Measurements from ENCODE around the gene GMDS. TPM values are rescaled to one million over a fixed set of nuclear protein-coding genes. Genes with fewer than 3 reads are reported as not detected.

Gene GMDS
- total RNA-seq, 3 donors from 2014 or later (not counting 1 experiment from before 2014, with no cell fraction given), result 23.6 to 31.0 (median 26.4) TPM

DNA sequence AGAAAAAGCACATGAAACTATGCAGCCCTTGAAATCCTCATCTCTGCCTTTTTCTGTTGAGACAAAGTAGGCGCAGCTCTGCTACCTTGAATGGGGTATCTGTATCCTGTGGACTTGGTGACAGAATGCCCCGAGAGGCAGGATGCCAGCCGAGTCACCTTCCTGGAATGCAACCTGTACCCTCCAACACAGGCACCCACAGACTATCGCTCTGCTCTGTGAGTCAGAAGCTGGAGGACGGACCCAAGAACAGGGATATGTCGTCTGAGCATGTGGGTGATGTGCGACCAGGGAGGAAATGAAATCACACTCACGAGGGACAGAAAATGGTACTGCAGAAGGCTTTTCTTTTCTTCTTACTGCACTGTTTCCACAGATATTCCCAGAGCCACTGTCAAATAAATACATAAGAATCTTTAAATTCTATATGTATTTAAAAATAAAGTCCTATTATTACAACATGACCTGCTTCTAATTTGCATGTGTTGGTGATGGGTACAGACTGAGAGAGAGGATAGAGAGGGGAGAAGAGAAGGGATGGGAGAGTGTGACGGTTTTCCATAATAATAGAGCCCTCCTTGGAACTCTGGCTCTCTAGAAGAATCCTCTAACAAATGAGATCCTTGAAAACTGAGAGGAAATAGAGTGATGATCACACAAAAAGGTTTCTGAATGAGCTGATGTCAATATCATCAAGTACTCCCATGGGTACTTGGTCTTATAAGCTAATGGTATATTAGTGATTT lies 327.6 kb downstream of the GMDS start:
- H3K27ac Mint-ChIP-seq, result peak overlapping the region; percentile 11 to 81
- H3K27ac ChIP-seq (ENCODE audit: low read length), result no peak overlapping the region
- H3K4me1 Mint-ChIP-seq, result peaks cover 24 to 33% of the 10 kb centered on the region in 2 donors
- H3K36me3 ChIP-seq (ENCODE audit: control insufficient read depth, insufficient read depth, low read length), result no peaks in the 10 kb centered on the region
- H3K4me1 ChIP-seq (ENCODE audit: control insufficient read depth, insufficient read depth, low read length), result peaks cover 3% of the 10 kb centered on the region
- H3K4me3 Mint-ChIP-seq, result no peak overlapping the region
- no peaks in the 10 kb centered on the region for H3K9me3 ChIP-seq (ENCODE audit: control insufficient read depth, insufficient read depth, low read length)
- WGBS (ENCODE audit: insufficient coverage), result 73% methylated on average over 4 of the region's 9 CpGs
- intact Hi-C loops (cut with micrococcal nuclease), result no loop called here
- no peaks in the 10 kb centered on the region for H3K9me3 Mint-ChIP-seq
- H3K4me3 ChIP-seq (ENCODE audit: low read length), result no peak overlapping the region
- DNase-seq (peak in 1 of 2 donors; percentile 20), ATAC-seq (peak; percentile 63 to 91 (median 84))
- H3K27me3 ChIP-seq (ENCODE audit: control insufficient read depth, insufficient read depth, low read length), result no peaks in the 10 kb centered on the region
- no peaks in the 10 kb centered on the region for H3K36me3 Mint-ChIP-seq
- TF ChIP-seq, protein P1, sequence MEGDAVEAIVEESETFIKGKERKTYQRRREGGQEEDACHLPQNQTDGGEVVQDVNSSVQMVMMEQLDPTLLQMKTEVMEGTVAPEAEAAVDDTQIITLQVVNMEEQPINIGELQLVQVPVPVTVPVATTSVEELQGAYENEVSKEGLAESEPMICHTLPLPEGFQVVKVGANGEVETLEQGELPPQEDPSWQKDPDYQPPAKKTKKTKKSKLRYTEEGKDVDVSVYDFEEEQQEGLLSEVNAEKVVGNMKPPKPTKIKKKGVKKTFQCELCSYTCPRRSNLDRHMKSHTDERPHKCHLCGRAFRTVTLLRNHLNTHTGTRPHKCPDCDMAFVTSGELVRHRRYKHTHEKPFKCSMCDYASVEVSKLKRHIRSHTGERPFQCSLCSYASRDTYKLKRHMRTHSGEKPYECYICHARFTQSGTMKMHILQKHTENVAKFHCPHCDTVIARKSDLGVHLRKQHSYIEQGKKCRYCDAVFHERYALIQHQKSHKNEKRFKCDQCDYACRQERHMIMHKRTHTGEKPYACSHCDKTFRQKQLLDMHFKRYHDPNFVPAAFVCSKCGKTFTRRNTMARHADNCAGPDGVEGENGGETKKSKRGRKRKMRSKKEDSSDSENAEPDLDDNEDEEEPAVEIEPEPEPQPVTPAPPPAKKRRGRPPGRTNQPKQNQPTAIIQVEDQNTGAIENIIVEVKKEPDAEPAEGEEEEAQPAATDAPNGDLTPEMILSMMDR (IDR thresholded peaks at IDR 0.05), result no peak
- H3K27me3 Mint-ChIP-seq (ENCODE audit: low read depth in 2 of 2), result no peaks in the 10 kb centered on the region

DNA sequence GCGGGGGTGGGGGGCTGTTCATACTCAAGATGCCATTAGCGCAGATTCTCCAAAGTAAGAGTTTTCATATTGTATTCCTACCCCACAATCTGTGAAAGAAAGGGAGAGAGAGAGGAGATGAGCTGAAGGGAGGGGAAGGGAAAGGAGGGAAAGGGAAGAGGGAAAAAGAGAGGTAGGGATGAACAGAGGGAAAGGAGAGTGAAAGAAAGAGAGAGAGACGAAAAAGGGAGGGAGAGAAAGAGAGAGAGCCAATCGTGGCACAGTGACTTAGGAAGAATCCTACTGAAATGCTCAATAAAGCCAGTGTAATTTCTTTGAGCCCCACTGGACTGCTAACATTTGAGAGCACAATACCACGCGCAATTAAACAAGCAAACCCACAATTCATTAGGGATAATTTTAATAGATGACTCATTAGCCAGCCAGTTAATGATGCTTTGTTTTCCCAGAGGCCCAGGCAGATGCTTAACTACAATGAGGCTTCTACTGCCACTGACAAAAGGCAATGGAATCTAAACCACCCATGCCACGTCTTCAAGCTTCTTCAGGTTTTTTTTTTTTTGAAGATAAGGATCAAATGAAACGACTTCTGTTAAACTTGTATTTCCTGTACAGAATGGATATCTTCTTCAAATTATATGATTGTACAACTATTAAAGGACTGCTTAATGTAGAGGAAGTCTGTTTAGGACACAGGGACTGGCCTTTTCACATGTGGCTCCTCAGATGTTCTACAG lies 328.9 kb downstream of the GMDS start:
- H3K27me3 Mint-ChIP-seq (ENCODE audit: low read depth in 2 of 2), result no peaks in the 10 kb centered on the region
- intact Hi-C loops (cut with micrococcal nuclease), result no loop called here
- H3K9me3 Mint-ChIP-seq, result no peaks in the 10 kb centered on the region
- no peaks in the 10 kb centered on the region for H3K9me3 ChIP-seq (ENCODE audit: control insufficient read depth, insufficient read depth, low read length)
- no peak overlapping the region for H3K27ac ChIP-seq (ENCODE audit: low read length)
- H3K4me3 Mint-ChIP-seq, result peak overlapping the region; percentile 55
- H3K27me3 ChIP-seq (ENCODE audit: control insufficient read depth, insufficient read depth, low read length), result no peaks in the 10 kb centered on the region
- ATAC-seq (no peak), DNase-seq (no peak)
- H3K4me3 ChIP-seq (ENCODE audit: low read length), result no peak overlapping the region
- no peaks in the 10 kb centered on the region for H3K36me3 ChIP-seq (ENCODE audit: control insufficient read depth, insufficient read depth, low read length)
- no peaks in the 10 kb centered on the region for H3K36me3 Mint-ChIP-seq
- peaks cover 24 to 33% of the 10 kb centered on the region in 2 donors for H3K4me1 Mint-ChIP-seq
- 92% methylated on average over 4 of the region's 8 CpGs for WGBS (ENCODE audit: insufficient coverage)
- TF ChIP-seq, protein P1 (IDR thresholded peaks at IDR 0.05), result no peak
- H3K27ac Mint-ChIP-seq, result peak overlapping the region; percentile 59 to 81
- peaks cover 3% of the 10 kb centered on the region for H3K4me1 ChIP-seq (ENCODE audit: control insufficient read depth, insufficient read depth, low read length)

- Mint-ChIP-seq H3K27me3 (ENCODE audit: low read depth in 2 of 2) (no peaks in the 10 kb centered on the region), H3K4me3 (no peak overlapping the region), H3K27ac (no peak overlapping the region), H3K9me3 (no peaks in the 10 kb centered on the region), H3K4me1 (peaks cover 24 to 33% of the 10 kb centered on the region in 2 donors), H3K36me3 (no peaks in the 10 kb centered on the region)
- 95% methylated on average over 9 of the region's 9 CpGs for WGBS (ENCODE audit: insufficient coverage)
- TF ChIP-seq, protein P1 (IDR thresholded peaks at IDR 0.05), result no peak
- intact Hi-C loops (cut with micrococcal nuclease), result no loop called here
- no peak for DNase-seq
- H3K4me1 ChIP-seq (ENCODE audit: control insufficient read depth, insufficient read depth, low read length), result peaks cover 3% of the 10 kb centered on the region
- H3K4me3 ChIP-seq (ENCODE audit: low read length), result no peak overlapping the region
- no peaks in the 10 kb centered on the region for H3K9me3 ChIP-seq (ENCODE audit: control insufficient read depth, insufficient read depth, low read length)
- no peaks in the 10 kb centered on the region for H3K36me3 ChIP-seq (ENCODE audit: control insufficient read depth, insufficient read depth, low read length)
- H3K27me3 ChIP-seq (ENCODE audit: control insufficient read depth, insufficient read depth, low read length), result no peaks in the 10 kb centered on the region
- H3K27ac ChIP-seq (ENCODE audit: low read length), result no peak overlapping the region
- ATAC-seq, result no peak
Observed at GRCh38 chr6:1915226-1915625, 330.2 kb downstream of the GMDS start.
